Occipital lobe (tissue), 2 donors: ENCODE results near the gene TNIP1. TPM values are rescaled to one million over a fixed set of nuclear protein-coding genes. Genes with fewer than 3 reads are reported as not detected.

Experiments
- DNase-seq: peaks from one replicate; lab custom pipeline; 2025; lab: John Stamatoyannopoulos, UW
- total RNA-seq: library from RNA; depleted of rRNA; stranded (reverse); fragments of >200 nt; gene quantifications from one replicate; pipeline ENCODE4 v1.2.3, GENCODE V29; 2014

TNIP1 gene
- total RNA-seq, 1 donor from 2014 or later = 18.1 TPM

DNA sequence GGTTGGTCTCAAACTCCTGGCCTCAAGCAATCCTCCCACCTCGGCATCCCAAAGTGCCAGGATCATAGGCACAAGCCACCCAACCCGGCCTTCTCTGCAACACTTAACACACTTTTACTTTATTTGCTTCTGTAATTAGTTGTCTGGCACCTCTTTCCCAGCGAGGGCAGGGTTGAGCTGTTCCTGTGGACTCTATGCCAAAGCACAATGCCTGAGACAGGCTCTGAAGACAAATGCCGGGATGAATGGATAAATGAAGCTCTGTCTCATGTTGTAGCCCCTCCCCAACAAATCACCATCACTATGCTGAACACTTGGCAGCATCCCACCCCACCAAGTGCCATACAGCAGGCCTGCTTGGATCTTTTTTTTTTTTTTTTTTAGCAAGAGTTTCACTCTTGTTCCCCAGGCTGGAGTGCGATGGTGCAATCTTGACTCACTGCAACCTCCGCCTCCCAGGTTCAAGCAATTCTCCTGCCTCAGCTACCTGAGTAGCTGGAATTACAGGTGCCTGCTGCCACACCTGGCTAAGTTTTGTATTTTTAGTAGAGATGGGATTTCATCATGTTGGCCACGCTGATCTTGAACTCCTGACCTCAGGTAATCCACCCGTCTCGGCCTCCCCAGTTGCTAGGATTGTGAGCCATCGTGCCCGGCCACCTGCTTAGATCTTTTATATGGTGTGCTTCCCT is 39.1 kb downstream of the TNIP1 start:
- no peak for DNase-seq

DNA sequence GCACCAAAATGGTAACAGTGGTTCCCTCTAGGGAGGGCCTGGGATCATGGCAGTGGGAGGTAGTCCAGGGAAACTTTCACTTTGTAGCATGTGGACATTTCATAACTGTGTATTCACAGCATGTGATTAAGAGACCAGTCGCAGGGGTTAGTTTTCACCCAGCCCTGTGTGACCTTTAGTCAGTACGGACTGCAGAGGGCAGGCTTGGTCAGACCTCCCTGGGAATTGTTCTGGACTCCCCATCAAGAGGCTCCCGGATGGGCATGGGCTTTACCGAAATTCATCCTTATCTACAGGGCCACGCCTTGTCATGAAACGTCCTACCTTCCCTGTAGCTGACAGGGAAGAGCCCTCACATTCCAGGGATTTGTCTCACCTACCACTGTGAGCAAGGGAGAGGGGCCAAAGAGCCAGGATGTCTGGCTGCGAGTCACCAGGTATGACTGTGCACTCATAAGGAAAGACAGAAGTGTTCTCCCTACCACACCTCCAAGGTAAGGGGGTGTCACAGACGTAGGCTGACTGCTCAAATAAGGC is 40.6 kb downstream of the TNIP1 start:
- DNase-seq = no peak

DNA sequence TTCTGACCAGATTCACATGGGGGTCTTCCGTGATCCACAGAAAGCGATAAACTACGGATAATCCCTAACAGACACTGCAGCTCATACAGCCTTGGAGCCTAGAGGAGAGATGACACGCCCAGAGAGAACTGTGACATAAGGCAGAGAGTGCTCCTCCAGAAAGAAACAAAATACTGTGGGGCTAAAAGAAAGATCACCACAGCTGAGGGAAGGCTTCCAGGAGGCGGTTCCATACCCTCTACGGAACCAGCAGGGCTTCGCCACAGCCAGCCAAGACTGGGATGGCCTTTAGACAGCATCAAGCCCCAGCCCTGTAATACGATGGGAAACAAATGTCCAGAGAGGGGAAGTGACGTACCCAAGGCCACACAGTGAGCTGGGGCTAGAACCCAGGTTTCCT is 41.2 kb downstream of the TNIP1 start:
- no peak for DNase-seq

DNA sequence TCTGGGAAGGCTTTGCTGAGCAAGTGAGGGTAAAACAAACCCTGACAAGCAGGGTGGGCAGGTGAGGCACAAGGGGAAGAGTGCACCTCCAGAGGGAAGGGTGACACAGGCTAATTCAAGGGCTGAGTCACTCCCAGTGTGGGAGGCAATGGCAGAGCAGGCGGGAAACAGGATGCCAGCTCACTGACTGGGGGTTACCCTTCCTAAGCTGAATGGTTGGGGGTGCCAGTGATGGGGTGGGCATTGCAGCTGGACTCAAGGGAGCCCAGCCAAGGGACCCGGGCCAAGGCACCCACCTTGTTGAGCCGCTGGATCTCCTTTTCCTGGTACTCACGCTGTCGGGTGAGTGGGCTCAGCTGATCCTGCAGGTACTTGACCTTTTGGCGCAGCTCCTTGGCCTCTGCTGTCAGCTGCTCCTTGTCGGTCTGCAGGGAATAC is 42.0 kb downstream of the TNIP1 start:
- no peak for DNase-seq

DNA sequence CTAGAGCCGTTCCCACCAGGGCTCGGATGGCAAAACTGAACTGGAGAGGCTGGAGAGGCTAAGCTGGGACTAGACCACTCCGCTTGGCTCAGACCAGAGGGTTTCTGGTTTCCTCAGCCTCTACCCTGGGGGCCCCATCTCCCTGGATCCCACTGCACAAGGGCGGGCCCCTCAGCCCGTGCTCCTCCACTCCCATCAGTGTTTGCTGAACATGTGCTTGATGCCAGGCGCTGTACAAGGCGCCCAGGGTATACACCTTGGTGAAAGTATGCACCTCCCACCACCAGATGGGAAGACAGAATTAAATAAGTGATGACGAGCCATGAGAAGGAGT is 42.5 kb downstream of the TNIP1 start:
- no peak for DNase-seq

DNA sequence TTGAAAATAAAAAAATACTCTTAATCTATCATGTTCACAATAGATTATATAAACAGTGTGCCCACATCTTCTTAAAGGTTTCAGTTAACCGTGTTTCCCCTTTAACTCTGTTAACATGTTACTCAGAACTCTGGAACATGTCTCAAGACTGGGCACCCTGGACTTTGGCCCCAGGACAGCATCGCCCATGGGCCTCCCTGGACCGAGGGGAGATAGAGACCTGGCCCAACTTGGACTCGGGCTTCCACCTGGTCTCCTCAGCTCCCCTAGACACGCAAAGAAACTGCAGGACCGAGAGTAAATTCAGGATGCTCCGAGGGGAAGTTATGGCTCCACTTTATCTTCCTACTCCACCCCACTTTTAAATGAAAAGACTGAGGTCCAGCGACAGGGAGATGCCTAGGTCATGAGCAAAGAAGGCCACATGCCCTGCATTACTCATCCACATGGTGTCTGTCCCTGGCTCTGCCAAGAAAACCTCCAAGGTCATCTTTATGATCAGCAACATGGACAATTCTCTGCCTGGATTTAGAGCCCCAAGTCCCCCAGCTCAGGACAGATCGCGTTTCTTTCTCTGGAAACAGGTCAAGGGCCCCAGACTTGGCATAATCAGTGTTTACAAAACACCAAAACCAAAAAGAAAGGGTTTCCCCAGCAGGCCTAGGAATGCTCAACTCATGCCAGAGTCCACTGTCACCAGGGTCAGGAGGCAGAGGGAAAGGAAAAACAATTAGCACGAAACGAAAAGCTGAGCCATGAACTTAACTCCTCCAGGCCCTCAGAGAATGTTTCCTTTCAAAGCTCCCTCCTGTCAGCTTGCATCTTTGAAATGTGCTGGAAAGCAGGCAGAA is 43.0 kb downstream of the TNIP1 start:
- DNase-seq = no peak

DNA sequence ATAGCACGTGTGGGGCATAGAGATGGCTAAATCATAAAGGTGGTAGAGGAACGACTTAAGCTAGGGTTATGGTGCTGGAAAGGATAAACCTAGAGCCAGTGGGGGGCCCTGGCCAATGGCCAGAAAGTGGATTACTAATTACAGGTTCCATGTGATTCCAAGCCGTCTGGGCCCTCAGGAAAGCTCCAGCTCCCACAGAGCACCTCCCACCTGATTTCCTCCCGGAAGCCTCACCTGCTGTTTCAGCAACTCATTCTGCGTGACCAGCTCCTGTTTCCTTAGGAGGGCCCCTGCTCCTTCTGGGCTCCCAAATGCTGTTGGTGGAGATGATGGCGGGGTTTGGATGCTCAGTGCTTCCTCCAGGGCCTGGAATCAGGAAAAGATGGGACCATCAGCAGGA is 44.3 kb downstream of the TNIP1 start:
- DNase-seq = no peak

DNA sequence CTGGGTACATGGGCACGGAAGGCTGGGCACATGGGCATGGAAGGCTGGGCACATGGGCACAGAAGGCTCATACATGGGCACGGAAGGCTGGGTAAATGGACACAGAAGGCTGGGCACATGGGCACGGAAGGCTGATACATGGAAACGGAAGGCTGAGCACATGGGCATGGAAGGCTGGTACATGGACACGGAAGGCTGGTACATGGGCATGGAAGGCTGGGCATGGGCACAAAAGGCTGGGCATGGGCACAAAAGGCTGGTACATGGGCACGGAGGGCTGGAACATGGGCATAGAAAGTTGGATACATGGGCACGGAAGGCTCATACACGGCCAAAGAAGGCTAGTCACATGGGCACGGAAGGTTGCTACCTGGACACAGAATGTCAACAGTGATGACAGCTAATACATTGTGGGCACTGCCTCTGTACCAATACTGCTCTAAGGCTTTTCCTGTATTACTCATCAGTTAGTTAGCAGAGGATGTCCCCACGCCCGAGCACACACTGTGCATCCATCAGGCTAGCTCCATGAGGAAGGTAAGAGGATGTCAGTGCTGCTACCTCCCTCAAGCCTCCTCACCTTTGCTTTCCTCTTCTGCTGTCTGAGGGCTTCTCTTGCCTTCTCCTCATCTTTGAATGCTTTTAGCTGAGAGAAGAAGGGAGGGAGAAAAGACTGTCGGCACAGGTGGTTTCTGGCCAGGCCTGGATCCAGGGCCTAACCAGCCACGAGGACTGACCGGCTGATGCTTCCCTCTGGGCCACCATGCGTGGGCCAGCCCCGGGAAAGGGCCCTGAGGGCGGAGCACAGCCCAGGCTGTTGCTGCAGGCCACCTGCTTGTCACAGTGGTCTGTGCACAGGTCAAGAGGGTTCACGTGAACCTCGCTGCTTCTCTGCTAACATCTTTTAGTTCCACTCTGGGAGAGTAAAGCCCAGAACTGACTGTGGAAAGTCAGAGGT is 46.1 kb downstream of the TNIP1 start:
- DNase-seq = no peak

DNA sequence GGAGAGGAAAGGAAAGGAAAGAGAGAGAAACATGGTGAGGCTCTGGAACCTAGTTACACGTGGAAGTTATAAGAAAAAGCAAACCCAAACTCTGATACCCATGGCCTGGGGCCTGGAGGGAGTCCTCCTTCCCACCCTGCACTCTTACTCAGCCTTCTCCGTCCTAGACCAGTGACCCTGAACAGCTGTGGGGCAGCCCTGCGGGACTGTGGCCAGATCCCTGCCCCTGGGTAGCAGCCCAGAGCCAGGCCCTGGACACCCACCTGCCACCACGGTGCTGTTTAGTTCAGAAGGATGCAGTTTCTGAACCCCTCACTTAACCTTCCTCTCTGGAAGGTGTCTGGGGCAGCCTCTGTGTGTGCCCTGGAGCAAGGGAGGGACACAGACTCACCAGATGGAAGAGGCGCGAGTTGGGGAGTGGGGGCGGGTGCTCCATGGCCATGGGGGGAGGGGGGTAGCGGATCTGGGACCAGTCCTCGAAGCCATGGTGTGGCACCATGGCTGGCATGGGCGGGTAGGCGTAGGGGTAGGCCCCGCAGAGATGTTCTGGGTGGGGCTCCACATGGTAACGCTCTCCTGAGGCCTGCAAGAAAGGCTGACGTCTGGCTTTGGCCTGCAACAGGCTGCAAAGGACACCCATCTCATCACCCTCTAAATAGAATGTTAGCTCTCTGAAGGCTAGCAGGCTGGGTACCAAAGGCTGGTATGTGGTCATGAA is 47.5 kb downstream of the TNIP1 start:
- DNase-seq = no peak

DNA sequence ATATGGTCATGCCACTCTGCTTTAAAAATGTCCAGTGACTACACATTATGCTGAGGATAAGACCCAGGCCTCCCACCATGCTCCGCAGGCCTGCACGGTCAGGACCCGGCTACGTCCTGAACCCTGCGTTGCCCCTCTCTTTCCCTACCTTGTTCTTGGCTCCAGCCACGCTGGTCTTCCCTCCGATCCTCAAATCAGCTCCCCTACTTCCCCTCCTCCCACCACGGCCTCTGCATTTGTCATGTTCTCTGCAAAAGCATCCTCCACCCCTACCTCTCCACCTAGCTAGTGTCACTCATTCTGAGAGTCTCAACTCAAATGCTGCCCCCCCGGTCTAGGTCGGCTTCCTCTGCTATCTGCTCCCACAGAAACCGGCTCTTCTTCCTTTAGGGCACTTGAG is 49.3 kb downstream of the TNIP1 start:
- DNase-seq = no peak

DNA sequence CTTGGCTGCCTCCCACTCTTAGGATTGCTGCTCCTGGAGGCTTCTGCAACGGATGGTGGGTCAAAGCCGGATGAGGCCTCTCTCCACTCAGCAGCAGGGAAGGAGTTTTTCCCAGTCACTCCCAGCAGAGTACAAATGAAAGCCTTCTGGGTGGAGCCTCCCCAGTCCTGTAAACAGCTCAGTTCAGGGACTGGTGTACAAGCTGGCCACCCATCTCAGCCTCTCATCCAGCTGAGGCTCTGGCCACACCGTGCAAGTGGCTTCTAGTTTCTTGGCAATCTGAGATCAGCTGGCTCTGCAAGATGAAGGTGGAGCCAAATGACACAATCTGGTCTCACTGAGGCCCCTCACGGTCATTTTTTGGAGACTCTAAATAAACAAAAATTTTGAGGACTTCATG is 50.5 kb downstream of the TNIP1 start:
- DNase-seq = no peak

DNA sequence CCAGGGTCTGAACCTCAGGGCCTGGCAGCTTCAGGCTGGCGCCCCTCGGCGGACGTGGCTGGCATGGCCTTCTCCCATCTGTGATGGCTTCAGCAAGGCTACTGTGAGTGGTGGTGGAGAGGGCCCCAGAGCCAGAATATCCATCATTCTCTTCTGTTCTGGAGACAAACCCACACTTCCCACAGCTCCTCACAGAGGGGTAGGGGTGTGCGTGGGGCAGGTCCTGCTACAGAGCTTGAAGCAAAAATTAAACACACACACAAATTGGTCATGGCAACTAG is 50.8 kb downstream of the TNIP1 start:
- no peak for DNase-seq

DNA sequence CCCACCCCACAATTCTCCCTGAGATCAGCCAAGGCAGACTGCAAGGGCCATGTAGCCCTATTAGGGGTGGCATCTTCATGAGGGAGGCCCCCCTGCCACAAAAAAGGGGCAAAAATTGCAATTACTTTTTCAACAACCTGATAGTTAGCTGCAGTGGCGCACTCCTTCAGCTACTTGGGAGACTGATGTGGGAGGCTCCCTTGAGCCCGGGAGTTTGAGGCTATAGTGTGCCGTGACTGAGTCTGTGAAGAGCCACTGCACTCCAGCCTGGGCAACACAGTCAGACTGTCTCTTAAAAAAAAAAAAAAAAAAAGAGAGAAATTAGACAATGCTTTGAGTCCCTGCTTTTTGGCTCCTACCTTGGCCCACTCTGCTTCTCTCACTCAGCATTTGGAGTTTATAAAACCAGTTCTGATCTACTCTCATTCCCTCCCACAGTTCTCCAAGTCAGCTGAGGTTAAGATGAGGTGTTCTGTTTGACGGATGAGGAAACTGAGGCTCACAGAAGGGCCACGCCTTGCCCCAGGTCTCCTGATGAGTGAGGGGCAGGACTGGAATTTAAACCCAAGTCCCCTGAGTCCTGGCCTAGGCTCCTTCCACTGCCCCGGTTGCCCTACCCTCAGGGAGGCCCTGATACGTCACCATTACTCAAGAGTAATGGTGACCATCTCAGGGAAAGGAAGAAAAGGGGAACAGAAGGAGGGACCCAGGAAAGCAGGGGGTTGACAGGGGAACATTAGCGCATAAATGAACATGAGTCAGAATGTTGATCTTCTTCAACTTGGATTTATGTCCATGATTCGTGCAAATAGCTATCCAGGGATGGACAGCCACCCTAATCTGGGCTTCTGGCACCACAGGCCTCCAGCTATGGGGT is 51.4 kb downstream of the TNIP1 start:
- no peak for DNase-seq

DNA sequence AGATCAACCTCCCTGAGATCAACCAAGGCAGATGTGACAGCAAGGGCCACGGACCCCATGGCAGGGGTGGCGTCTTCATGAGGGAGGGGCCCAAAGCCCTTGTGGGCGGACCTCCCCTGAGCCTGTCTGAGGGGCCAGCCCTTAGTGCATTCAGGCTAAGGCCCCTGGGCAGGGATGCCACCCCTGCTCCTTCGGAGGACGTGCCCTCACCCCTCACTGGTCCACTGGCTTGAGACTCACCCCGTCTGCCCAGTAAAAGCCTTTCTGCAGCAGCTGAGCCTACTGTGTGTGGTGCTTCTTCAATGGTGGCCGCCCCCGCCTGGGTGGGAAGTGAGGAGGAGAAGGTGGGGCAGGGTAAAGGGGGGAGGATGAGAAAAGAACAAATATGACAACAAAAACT is 52.1 kb downstream of the TNIP1 start:
- DNase-seq = no peak

DNA sequence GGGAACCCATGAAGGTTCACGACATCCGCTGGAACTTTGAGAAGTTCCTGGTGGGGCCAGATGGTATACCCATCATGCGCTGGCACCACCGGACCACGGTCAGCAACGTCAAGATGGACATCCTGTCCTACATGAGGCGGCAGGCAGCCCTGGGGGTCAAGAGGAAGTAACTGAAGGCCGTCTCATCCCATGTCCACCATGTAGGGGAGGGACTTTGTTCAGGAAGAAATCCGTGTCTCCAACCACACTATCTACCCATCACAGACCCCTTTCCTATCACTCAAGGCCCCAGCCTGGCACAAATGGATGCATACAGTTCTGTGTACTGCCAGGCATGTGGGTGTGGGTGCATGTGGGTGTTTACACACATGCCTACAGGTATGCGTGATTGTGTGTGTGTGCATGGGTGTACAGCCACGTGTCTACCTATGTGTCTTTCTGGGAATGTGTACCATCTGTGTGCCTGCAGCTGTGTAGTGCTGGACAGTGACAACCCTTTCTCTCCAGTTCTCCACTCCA is 52.8 kb downstream of the TNIP1 start:
- no peak for DNase-seq

DNA sequence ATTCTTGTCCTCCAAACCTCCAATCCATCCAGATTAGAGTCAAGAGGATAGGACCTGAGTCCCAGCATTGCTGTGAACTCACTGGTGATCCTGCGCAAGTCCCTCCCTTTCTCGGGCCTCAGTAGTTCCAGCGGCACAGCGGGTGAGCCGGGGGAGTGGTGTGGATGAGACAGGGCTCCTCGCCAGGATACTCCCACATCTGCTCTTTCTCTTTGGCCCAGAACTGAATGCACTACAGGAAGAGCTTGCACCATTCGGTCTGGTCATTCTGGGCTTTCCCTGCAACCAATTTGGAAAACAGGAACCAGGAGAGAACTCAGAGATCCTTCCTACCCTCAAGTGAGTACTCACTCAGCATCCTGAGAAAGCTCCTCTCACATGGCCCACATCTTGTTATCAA is 54.2 kb downstream of the TNIP1 start:
- no peak for DNase-seq

DNA sequence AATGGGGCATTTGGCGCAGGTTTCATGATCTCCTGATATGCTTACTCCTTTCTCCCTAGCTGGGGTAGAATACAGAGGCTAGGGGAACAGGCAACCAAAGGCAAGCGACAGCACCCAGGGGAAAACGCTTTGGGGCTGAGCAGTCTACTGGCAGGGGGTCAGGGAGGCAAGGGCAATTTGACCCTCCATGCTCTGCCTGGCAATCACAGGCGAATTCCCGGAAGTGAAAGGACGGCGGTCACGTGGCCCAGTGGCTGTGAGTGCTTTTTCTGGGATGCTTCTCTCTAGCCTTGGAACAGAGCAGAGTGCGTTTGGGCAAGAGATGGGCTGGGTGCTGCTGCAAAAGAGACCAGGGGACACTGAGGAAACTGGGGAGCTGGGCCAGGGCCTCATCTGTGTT is 54.7 kb downstream of the TNIP1 start:
- DNase-seq = no peak

DNA sequence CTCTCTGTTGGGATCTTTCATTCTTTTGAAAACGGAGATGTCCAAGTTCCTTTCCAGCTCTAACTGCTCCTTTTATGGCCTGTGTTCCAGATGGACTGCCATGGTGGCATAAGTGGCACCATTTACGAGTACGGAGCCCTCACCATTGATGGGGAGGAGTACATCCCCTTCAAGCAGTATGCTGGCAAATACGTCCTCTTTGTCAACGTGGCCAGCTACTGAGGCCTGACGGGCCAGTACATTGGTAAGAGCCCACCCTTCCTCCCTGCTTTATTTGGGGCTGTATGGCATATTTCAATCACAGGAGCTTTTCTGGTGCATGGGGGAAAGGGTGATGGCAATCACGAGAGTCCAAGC is 55.6 kb downstream of the TNIP1 start:
- no peak for DNase-seq

DNA sequence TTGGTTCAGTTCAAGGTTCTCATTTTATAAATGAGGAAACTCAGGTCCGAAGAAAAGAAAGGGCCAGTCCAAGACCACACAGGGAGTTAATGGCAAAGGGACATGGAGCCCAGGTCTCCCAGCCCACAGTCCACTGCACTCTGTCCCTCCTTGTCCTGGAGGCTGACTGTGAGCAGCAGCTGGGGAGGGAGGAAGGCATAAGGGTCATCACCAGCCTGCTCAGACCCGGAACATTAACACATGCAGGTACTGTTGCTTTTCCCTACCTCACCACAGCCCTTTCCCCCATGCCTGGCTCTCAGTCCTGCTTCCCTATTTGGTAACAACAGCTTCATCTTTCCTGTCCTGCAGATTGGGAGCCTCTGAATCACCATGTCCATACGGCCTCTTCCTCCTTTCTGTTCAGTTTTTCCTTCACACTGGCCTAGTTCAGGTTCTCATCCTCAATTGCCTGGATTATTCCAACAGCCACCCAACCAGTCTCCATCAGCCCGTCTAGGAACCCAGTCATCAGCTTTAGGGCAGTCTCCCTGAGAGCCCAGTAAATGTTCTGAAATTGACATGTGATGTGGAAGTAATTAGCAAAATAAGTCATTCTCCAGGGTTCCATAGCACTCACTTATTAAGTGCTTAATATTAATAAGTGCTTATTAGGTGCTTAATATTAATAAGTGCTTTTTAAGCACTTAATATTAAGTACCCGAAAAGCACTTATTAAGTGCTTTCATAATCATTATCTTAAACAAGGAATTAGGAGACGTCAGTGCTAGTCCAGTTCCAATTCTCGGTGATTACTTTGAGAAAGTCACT is 56.2 kb downstream of the TNIP1 start:
- DNase-seq = no peak
